T-helper 1 cell treated with Interleukin-12 subunit alpha and Interleukin-12 subunit beta and Interleukin-4 antibody, amounts not matched to agents 30 μg/mL and 1 μg/mL, for 36 hours (primary cell): ENCODE measurements around the gene APMAP.
"Not testable (repeated sequence)": the region's sequence is repeated elsewhere in the genome, so short reads cannot be mapped to it uniquely, and the experiment has no call there.

Source experiments
- H3K27ac Mint-ChIP-seq: one replicate; pipeline ENCODE4 v1.8.0; 2021; ENCODE audit warnings: mild to moderate bottlenecking, mixed read lengths
- H3K27me3 Mint-ChIP-seq: one replicate; pipeline ENCODE4 v1.8.0; 2021; ENCODE audit warnings: low read depth, mixed read lengths
- H3K36me3 Mint-ChIP-seq: one replicate; pipeline ENCODE4 v1.8.0; 2021; ENCODE audit warnings: low read depth, mixed read lengths
- H3K4me1 Mint-ChIP-seq: one replicate; pipeline ENCODE4 v1.8.0; 2021; ENCODE audit warnings: low read depth, mixed read lengths
- H3K4me3 Mint-ChIP-seq: one replicate; pipeline ENCODE4 v1.8.0; 2021; ENCODE audit warnings: mild to moderate bottlenecking, moderate library complexity, mixed read lengths
- H3K9me3 Mint-ChIP-seq: one replicate; pipeline ENCODE4 v1.8.0; 2021; ENCODE audit warnings: mixed read lengths

APMAP gene

GRCh38 chr20:25006431-25007167, 14.0 kb upstream of the APMAP start:
- peaks cover 2% of the 10 kb centered on the region for H3K36me3 Mint-ChIP-seq
- no peaks in the 10 kb centered on the region for H3K9me3 Mint-ChIP-seq
- no peak overlapping the region for H3K27ac Mint-ChIP-seq
- peaks cover 7% of the 10 kb centered on the region for H3K27me3 Mint-ChIP-seq
- no peaks in the 10 kb centered on the region for H3K4me1 Mint-ChIP-seq
- H3K4me3 Mint-ChIP-seq: no peak overlapping the region

- H3K27me3 Mint-ChIP-seq: peaks cover 7% of the 10 kb centered on the region
- H3K9me3 Mint-ChIP-seq: no peaks in the 10 kb centered on the region
- no peak overlapping the region for H3K4me3 Mint-ChIP-seq
- H3K36me3 Mint-ChIP-seq: peaks cover 2% of the 10 kb centered on the region
- no peaks in the 10 kb centered on the region for H3K4me1 Mint-ChIP-seq
- H3K27ac Mint-ChIP-seq: no peak overlapping the region
Observed at GRCh38 chr20:25005661-25006060, 13.1 kb upstream of the APMAP start.

- Mint-ChIP-seq H3K36me3 (peaks cover 2% of the 10 kb centered on the region), H3K27me3 (peaks cover 10% of the 10 kb centered on the region), H3K4me3 (no peak overlapping the region), H3K9me3 (no peaks in the 10 kb centered on the region), H3K27ac (no peak overlapping the region), H3K4me1 (no peaks in the 10 kb centered on the region)
Observed at GRCh38 chr20:25005220-25005619, 12.7 kb upstream of the APMAP start.

GRCh38 chr20:25003002-25003401, 10.5 kb upstream of the APMAP start:
- Mint-ChIP-seq H3K27ac (no peak overlapping the region), H3K27me3 (peaks cover 25% of the 10 kb centered on the region), H3K36me3 (no peaks in the 10 kb centered on the region), H3K4me3 (no peak overlapping the region), H3K9me3 (no peaks in the 10 kb centered on the region), H3K4me1 (no peaks in the 10 kb centered on the region)

- H3K27ac Mint-ChIP-seq, H3K36me3 Mint-ChIP-seq, H3K4me3 Mint-ChIP-seq, H3K4me1 Mint-ChIP-seq, H3K9me3 Mint-ChIP-seq: not testable (repeated sequence)
- H3K27me3 Mint-ChIP-seq: peaks cover 40% of the 10 kb centered on the region
Observed at GRCh38 chr20:25001323-25001722, 8.8 kb upstream of the APMAP start.

GRCh38 chr20:25000268-25000801, 7.8 kb upstream of the APMAP start:
- Mint-ChIP-seq H3K27me3 (peaks cover 45% of the 10 kb centered on the region), H3K4me3 (no peak overlapping the region), H3K9me3 (no peaks in the 10 kb centered on the region), H3K27ac (no peak overlapping the region), H3K4me1 (no peaks in the 10 kb centered on the region), H3K36me3 (no peaks in the 10 kb centered on the region)

GRCh38 chr20:24999568-24999967, 7.0 kb upstream of the APMAP start:
- Mint-ChIP-seq H3K27ac (no peak overlapping the region), H3K4me1 (peaks cover 4% of the 10 kb centered on the region), H3K36me3 (no peaks in the 10 kb centered on the region), H3K27me3 (peaks cover 50% of the 10 kb centered on the region), H3K9me3 (no peaks in the 10 kb centered on the region), H3K4me3 (no peak overlapping the region)

- H3K36me3 Mint-ChIP-seq: no peaks in the 10 kb centered on the region
- H3K9me3 Mint-ChIP-seq: no peaks in the 10 kb centered on the region
- H3K27ac Mint-ChIP-seq: no peak overlapping the region
- H3K4me3 Mint-ChIP-seq: no peak overlapping the region
- peaks cover 9% of the 10 kb centered on the region for H3K4me1 Mint-ChIP-seq
- peaks cover 50% of the 10 kb centered on the region for H3K27me3 Mint-ChIP-seq
Observed at GRCh38 chr20:24998631-24999445, 6.3 kb upstream of the APMAP start.

GRCh38 chr20:24998121-24998520, 5.6 kb upstream of the APMAP start:
- peaks cover 50% of the 10 kb centered on the region for H3K27me3 Mint-ChIP-seq
- H3K4me1 Mint-ChIP-seq: peaks cover 12% of the 10 kb centered on the region
- no peak overlapping the region for H3K27ac Mint-ChIP-seq
- no peaks in the 10 kb centered on the region for H3K36me3 Mint-ChIP-seq
- H3K4me3 Mint-ChIP-seq: no peak overlapping the region
- no peaks in the 10 kb centered on the region for H3K9me3 Mint-ChIP-seq

- H3K27me3 Mint-ChIP-seq: peaks cover 43% of the 10 kb centered on the region
- peaks cover 3% of the 10 kb centered on the region for H3K36me3 Mint-ChIP-seq
- no peak overlapping the region for H3K4me3 Mint-ChIP-seq
- no peak overlapping the region for H3K27ac Mint-ChIP-seq
- no peaks in the 10 kb centered on the region for H3K9me3 Mint-ChIP-seq
- H3K4me1 Mint-ChIP-seq: peaks cover 16% of the 10 kb centered on the region
Observed at GRCh38 chr20:24996449-24997377, 4.2 kb upstream of the APMAP start.

- Mint-ChIP-seq H3K36me3 (peaks cover 6% of the 10 kb centered on the region), H3K27me3 (peaks cover 43% of the 10 kb centered on the region), H3K27ac (no peak overlapping the region), H3K4me3 (no peak overlapping the region), H3K9me3 (no peaks in the 10 kb centered on the region), H3K4me1 (peaks cover 23% of the 10 kb centered on the region)
Observed at GRCh38 chr20:24995741-24996448, 3.3 kb upstream of the APMAP start.

GRCh38 chr20:24994470-24995368, 2.2 kb upstream of the APMAP start:
- Mint-ChIP-seq H3K27ac (no peak overlapping the region), H3K9me3 (no peaks in the 10 kb centered on the region), H3K4me1 (peaks cover 31% of the 10 kb centered on the region), H3K36me3 (peaks cover 9% of the 10 kb centered on the region), H3K4me3 (no peak overlapping the region), H3K27me3 (peaks cover 36% of the 10 kb centered on the region)

- peaks cover 34% of the 10 kb centered on the region for H3K4me1 Mint-ChIP-seq
- peak overlapping the region; percentile 41 for H3K4me3 Mint-ChIP-seq
- H3K27me3 Mint-ChIP-seq: peaks cover 36% of the 10 kb centered on the region
- peaks cover 10% of the 10 kb centered on the region for H3K36me3 Mint-ChIP-seq
- peak overlapping the region; percentile 41 for H3K27ac Mint-ChIP-seq
- H3K9me3 Mint-ChIP-seq: no peaks in the 10 kb centered on the region
Observed at GRCh38 chr20:24994186-24994465, 1.6 kb upstream of the APMAP start.
